Naive thymus-derived CD4-positive, alpha-beta T cell (primary cell): ENCODE results near the gene FAM43A. TPM values are rescaled to one million over a fixed set of nuclear protein-coding genes. Genes with fewer than 3 reads are reported as not detected.

ENCODE experiments used
- ATAC-seq: fragments of 150-1000 bp; cut with Tn5 transposase; 2 replicates; pipeline ENCODE4 v1.10.0; 2021; ENCODE audit warnings: mild to moderate bottlenecking, moderate library complexity
- CTCF ChIA-PET: fragments of 350-600 bp; sonication (Branson Sonifier 250); formaldehyde crosslinking; loops from one replicate; lab custom pipeline; 2021; ENCODE audit warnings: antibody characterized with exemption; lab: Charles Lee
- POLR2A ChIA-PET: fragments of 350-600 bp; sonication (Branson Sonifier 250); formaldehyde crosslinking; loops from one replicate; lab custom pipeline; 2021; ENCODE audit warnings: antibody characterized with exemption, inconsistent platforms; lab: Charles Lee
- DNase-seq, 9 donors: peaks; one replicate each; pipeline versions ENCODE4 v3.0.0 to v3.0.0-alpha.2; 2020 to 2022; ENCODE audit warnings: mixed read lengths in 1 of 9
- H3K27ac ChIP-seq: one replicate; pipeline ENCODE4 v1.7.0; 2013; ENCODE audit warnings: mild to moderate bottlenecking, low read depth, low read length, moderate library complexity
- H3K27me3 ChIP-seq, 2 donors: one replicate each; pipeline ENCODE4 v1.7.0; 2013; ENCODE audit warnings: low read length in 2 of 2, mild to moderate bottlenecking in 2 of 2, moderate library complexity in 2 of 2; ENCODE audit not compliant: control insufficient read depth in 2 of 2, insufficient read depth in 2 of 2
- H3K36me3 ChIP-seq, 3 experiments: 1 replicate in 2 of 3; 2 replicates in 1 of 3; pipeline ENCODE4 v1.7.0; 2013; ENCODE audit warnings: low read length in 3 of 3, mild to moderate bottlenecking in 3 of 3, moderate library complexity in 1 of 3; ENCODE audit not compliant: insufficient read depth in 3 of 3, control insufficient read depth in 2 of 3
- H3K4me1 ChIP-seq, 2 donors: one replicate each; pipeline ENCODE4 v1.7.0; 2013; ENCODE audit warnings: low read length in 2 of 2, mild to moderate bottlenecking in 2 of 2, moderate library complexity in 1 of 2; ENCODE audit not compliant: control insufficient read depth in 2 of 2, insufficient read depth in 2 of 2
- H3K4me3 ChIP-seq: 2 replicates; pipeline ENCODE4 v1.7.0; 2013; ENCODE audit warnings: mild to moderate bottlenecking, low read length
- H3K9me3 ChIP-seq, 3 experiments: 1 replicate in 2 of 3; 2 replicates in 1 of 3; pipeline ENCODE4 v1.7.0; 2013; ENCODE audit warnings: low read length in 3 of 3; ENCODE audit not compliant: control insufficient read depth in 2 of 3
- H3K27ac Mint-ChIP-seq, 9 donors: one replicate each; pipeline ENCODE4 v1.8.0; 2020 to 2022; ENCODE audit warnings: mixed read lengths in 9 of 9, mild to moderate bottlenecking in 8 of 9, moderate library complexity in 5 of 9, inconsistent platforms in 2 of 9
- H3K27me3 Mint-ChIP-seq, 5 donors: one replicate each; pipeline ENCODE4 v1.8.0; 2021 to 2022; ENCODE audit warnings: mixed read lengths in 5 of 5, mild to moderate bottlenecking in 1 of 5
- H3K36me3 Mint-ChIP-seq, 5 donors: one replicate each; pipeline ENCODE4 v1.8.0; 2020 to 2022; ENCODE audit warnings: mixed read lengths in 5 of 5, mild to moderate bottlenecking in 3 of 5, inconsistent platforms in 1 of 5
- H3K4me1 Mint-ChIP-seq, 7 donors: one replicate each; pipeline ENCODE4 v1.8.0; 2020 to 2022; ENCODE audit warnings: mixed read lengths in 7 of 7, mild to moderate bottlenecking in 3 of 7, inconsistent platforms in 1 of 7
- H3K4me3 Mint-ChIP-seq, 10 donors: one replicate each; pipeline ENCODE4 v1.8.0; 2020 to 2022; ENCODE audit warnings: mild to moderate bottlenecking in 10 of 10, mixed read lengths in 10 of 10, moderate library complexity in 6 of 10, inconsistent platforms in 2 of 10
- H3K9me3 Mint-ChIP-seq, 11 donors: one replicate each; pipeline ENCODE4 v1.8.0; 2020 to 2022; ENCODE audit warnings: mixed read lengths in 11 of 11, mild to moderate bottlenecking in 4 of 11, inconsistent platforms in 1 of 11, moderate library complexity in 1 of 11
- intact Hi-C, 2 donors: fragments of 100-400 bp; cut with micrococcal nuclease; formaldehyde crosslinking; loops; one replicate each; pipeline ENCODE4 v1.15.1; 2023
- polyA plus RNA-seq, 2 donors: library from polyadenylated mRNA; unstranded; fragments of 300-500 nt; fragmentation: Illumina TruSeq; gene quantifications; one replicate each; pipeline ENCODE4 v1.2.3, GENCODE V29; 2021
- total RNA-seq, 6 experiments: library from RNA in 5 of 6; stranded (reverse) in 5 of 6; gene quantifications; 1 replicate in 5 of 6; 2 replicates in 1 of 6; pipeline ENCODE4 v1.2.3 and lab custom pipeline; 2021 to 2026

FAM43A gene
- total and polyA plus RNA-seq, 7 experiments from 2014 or later, result 1.3 to 5.2 (median 3.5) TPM

DNA sequence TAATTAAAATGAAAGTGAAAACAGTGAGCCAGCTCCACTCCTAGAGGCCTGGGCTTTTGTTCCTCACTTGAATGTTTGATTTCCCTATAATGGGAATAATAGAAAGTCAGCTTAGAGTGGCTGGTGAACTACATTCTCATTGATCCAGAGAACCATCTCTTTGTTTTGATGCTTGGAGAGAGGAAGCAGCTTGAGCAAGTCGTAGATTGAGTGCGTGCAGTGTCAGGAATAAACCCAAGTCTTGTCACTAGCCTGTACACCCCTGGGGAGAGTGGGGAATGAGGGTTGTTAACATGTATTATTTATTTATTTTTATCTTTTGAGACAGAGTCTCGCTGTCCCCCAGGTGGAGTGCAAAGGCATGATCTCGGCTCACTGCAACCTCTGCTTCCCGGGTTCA is 12.8 kb upstream of the FAM43A start:
- H3K9me3 ChIP-seq, result no peaks in the 10 kb centered on the region
- POLR2A ChIA-PET, result interaction anchor here (0.6 to 6.4 kb wide), 10 partner anchors 9 to 1697 kb away, joined by 3 to 69 read pairs (median 7); partner anchors contain the start of genes FAM43A, PPP1R2 and XXYLT1
- H3K4me1 Mint-ChIP-seq, result peaks cover 16 to 48% (median 36%) of the 10 kb centered on the region in 7 donors
- no peaks in the 10 kb centered on the region for H3K27me3 ChIP-seq
- ATAC-seq (no peak), DNase-seq (no peak)
- H3K27ac Mint-ChIP-seq, result peak overlapping the region; percentile 63 to 99 (median 97)
- peak overlapping the region; percentile 90 for H3K27ac ChIP-seq
- H3K4me3 Mint-ChIP-seq, result peak overlapping the region; percentile 95 to 100 (median 98)
- CTCF ChIA-PET, result interaction anchor here (0.6 to 5.1 kb wide), 6 partner anchors 10 to 1252 kb away, joined by 3 to 50 read pairs (median 6); no protein-coding TSS in a partner anchor
- no peaks in the 10 kb centered on the region for H3K27me3 Mint-ChIP-seq
- H3K9me3 Mint-ChIP-seq, result no peaks in the 10 kb centered on the region
- peak overlapping the region; percentile 96 for H3K4me3 ChIP-seq
- H3K4me1 ChIP-seq, result peaks cover 11 to 19% of the 10 kb centered on the region in 2 donors
- intact Hi-C loops, result loop anchor here (1.0 to 5.0 kb wide), 17 partner anchors 12 to 1234 kb away; partner anchors contain the start of genes ACAP2 (in 2 of the 2), PPP1R2 (in 2 of the 2), ATP13A3 (in 1 of the 2) and FAM43A (in 1 of the 2)
- H3K36me3 ChIP-seq, result peaks cover 0 to 19% (median 5%) of the 10 kb centered on the region in 3 experiments
- peaks cover 0 to 18% (median 6%) of the 10 kb centered on the region in 5 donors for H3K36me3 Mint-ChIP-seq

DNA sequence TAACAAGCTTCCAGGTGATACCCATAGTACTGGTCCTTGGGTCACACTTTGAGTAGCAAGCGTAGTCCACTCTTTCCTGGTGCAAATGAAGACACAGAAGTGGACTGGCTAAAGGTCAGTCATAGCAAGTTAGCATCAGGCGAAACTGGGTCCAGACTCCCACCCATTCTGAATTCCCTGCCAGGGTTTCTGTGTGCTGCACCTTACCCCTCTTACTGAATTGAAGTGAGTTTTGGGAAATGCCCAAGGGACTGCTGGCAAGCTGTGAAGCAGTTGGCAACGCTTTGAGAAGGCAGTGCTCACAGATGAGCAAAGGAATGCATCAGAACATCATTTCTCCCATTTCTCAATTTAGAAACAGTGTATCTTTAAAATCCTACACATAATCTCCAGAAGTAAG is 11.9 kb upstream of the FAM43A start:
- intact Hi-C loops, result loop anchor here (2.0 to 5.0 kb wide), 7 partner anchors 13 to 1234 kb away; partner anchors contain the start of genes PPP1R2 (in 2 of the 2), ACAP2 (in 1 of the 2), ATP13A3 (in 1 of the 2) and TNK2 (in 1 of the 2)
- DNase-seq, result no peak
- H3K9me3 ChIP-seq, result no peaks in the 10 kb centered on the region
- H3K36me3 Mint-ChIP-seq, result peaks cover 0 to 11% (median under 1%) of the 10 kb centered on the region in 5 donors
- peak overlapping the region in 6 of 10 donors; percentile 14 to 99 (median 40) for H3K4me3 Mint-ChIP-seq
- H3K27ac Mint-ChIP-seq, result peak overlapping the region in 1 of 9 donors; percentile 28
- no peak for ATAC-seq
- ChIA-PET CTCF (interaction anchor here (0.6 to 5.1 kb wide), 5 partner anchors 9 to 1252 kb away, joined by 3 to 50 read pairs (median 4); no protein-coding TSS in a partner anchor), POLR2A (interaction anchor here (0.9 to 2.9 kb wide), 3 partner anchors 9 to 90 kb away, joined by 3 to 13 read pairs (median 8); no protein-coding TSS in a partner anchor)
- no peaks in the 10 kb centered on the region for H3K9me3 Mint-ChIP-seq
- H3K27me3 Mint-ChIP-seq, result no peaks in the 10 kb centered on the region
- H3K4me1 ChIP-seq, result peaks cover 11 to 19% of the 10 kb centered on the region in 2 donors
- H3K27ac ChIP-seq, result no peak overlapping the region
- H3K4me1 Mint-ChIP-seq, result peaks cover 7 to 42% (median 36%) of the 10 kb centered on the region in 7 donors
- no peak overlapping the region for H3K4me3 ChIP-seq
- no peaks in the 10 kb centered on the region for H3K27me3 ChIP-seq
- peaks cover 0 to 14% (median 3%) of the 10 kb centered on the region in 3 experiments for H3K36me3 ChIP-seq

DNA sequence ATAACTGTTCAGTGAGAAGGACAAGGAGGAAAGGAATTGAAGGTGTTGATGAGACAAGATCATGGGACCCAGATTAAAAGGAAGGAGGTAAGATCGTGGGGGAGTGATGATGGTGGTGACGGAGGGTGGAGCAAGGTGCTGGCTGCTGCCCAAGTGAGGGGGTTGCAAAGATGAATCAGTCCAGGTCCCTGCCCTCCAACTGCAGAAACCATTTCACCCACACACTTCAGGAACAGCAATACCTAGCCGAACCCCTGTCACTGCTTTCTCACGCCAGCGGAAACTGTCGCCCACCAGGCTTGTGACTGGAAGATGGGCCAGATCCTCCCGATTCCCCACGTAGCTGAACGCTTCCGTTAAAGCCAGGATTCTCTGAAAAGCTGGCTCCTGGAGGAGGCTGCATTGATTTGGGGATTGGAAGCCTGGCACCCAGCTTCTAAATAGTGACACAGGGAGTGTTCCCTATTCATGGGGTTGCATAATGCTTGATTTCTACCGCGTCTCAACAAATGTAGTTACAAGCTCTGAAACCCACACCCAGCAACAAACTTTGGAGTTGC is 10.5 kb upstream of the FAM43A start:
- H3K9me3 Mint-ChIP-seq, result no peaks in the 10 kb centered on the region

DNA sequence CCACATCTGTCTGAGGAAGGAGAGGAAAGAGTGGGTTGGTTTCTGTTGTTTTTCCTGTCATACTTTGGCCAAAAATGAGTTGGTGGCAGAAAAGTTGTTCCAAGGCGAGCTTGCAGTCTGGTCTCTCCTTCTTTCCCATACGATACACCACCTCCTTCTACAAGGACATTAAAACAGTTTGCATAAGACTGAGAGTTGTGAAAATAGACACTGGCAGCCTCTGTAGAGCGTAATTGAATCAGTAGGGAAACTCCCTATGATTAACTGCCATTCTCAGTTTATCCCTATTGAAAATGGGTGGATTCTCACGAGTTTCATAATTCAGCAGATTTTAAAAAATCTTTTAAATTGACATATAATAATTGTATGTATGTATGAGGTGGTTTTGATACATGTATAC is 10.0 kb upstream of the FAM43A start:
- Mint-ChIP-seq H3K36me3 (peaks cover 0 to 3% (median 0%) of the 10 kb centered on the region in 5 donors), H3K4me3 (peak overlapping the region in 1 of 10 donors; percentile 58), H3K27ac (no peak overlapping the region), H3K9me3 (no peaks in the 10 kb centered on the region), H3K4me1 (peaks cover 6 to 23% (median 19%) of the 10 kb centered on the region in 7 donors), H3K27me3 (peaks cover 0 to 2% (median 0%) of the 10 kb centered on the region in 5 donors)
- H3K27me3 ChIP-seq, result no peaks in the 10 kb centered on the region
- no peak for ATAC-seq
- DNase-seq, result no peak
- CTCF ChIA-PET, result no interaction called here
- POLR2A ChIA-PET, result interaction anchor here (1.1 kb wide), 1 partner anchor 10 kb away, joined by 4 read pairs; no protein-coding TSS in a partner anchor
- H3K27ac ChIP-seq, result no peak overlapping the region
- peaks cover 0 to 5% (median 0%) of the 10 kb centered on the region in 3 experiments for H3K36me3 ChIP-seq
- H3K4me1 ChIP-seq, result peaks cover 8 to 13% of the 10 kb centered on the region in 2 donors
- intact Hi-C loops, result no loop called here
- H3K4me3 ChIP-seq, result no peak overlapping the region
- H3K9me3 ChIP-seq, result no peaks in the 10 kb centered on the region

More for the DNA sequence above, 10.5 kb upstream of the FAM43A start:
- ATAC-seq (no peak), DNase-seq (peak in 1 of 9 donors; percentile 57)
- intact Hi-C loops, result no loop called here
- H3K9me3 ChIP-seq, result no peaks in the 10 kb centered on the region
- Mint-ChIP-seq H3K27me3 (peaks cover 0 to 2% (median 0%) of the 10 kb centered on the region in 5 donors), H3K4me1 (peaks cover 6 to 28% (median 24%) of the 10 kb centered on the region in 7 donors), H3K27ac (peak overlapping the region in 1 of 9 donors; percentile 3), H3K4me3 (peak overlapping the region in 3 of 10 donors; percentile 58 to 69 (median 69)), H3K36me3 (peaks cover 0 to 3% (median 0%) of the 10 kb centered on the region in 5 donors)
- ChIA-PET CTCF (interaction anchor here (2.0 kb wide), 1 partner anchor 13 kb away, joined by 6 read pairs; no protein-coding TSS in a partner anchor), POLR2A (interaction anchor here (0.7 to 1.1 kb wide), 4 partner anchors 10 to 476 kb away, joined by 3 to 6 read pairs (median 4); no protein-coding TSS in a partner anchor)
- no peak overlapping the region for H3K4me3 ChIP-seq
- H3K36me3 ChIP-seq, result peaks cover 0 to 5% (median 0%) of the 10 kb centered on the region in 3 experiments
- H3K4me1 ChIP-seq, result peaks cover 11 to 19% of the 10 kb centered on the region in 2 donors
- no peaks in the 10 kb centered on the region for H3K27me3 ChIP-seq
- no peak overlapping the region for H3K27ac ChIP-seq

DNA sequence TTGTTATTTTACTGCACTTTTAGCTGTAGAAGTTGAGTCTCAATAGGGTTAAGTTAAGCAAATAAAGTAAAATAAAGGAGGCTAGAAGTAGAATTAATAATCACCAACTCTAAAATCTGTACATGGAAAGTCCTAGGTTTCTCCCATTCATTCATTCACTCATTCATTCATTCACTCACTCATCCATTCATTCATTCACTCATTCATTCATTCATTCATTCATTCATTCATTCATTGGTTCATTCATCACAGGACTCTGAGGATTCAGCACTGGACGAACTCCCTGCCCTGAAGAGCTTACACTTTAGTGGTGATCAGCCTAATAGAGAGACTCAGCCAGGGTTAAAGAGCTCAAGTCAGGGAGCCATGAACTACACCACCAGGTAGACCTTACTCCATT is 9.2 kb upstream of the FAM43A start:
- Histone ChIP-seq H3K4me3 (no peak overlapping the region), H3K27me3 (no peaks in the 10 kb centered on the region), H3K9me3 (no peaks in the 10 kb centered on the region), H3K27ac (no peak overlapping the region), H3K36me3 (peaks cover 0 to 5% (median 0%) of the 10 kb centered on the region in 3 experiments), H3K4me1 (peaks cover under 1 to 6% of the 10 kb centered on the region in 2 donors)
- no peak for DNase-seq
- no peak for ATAC-seq
- Mint-ChIP-seq H3K36me3 (no peaks in the 10 kb centered on the region), H3K4me1 (peaks cover 1 to 18% (median 13%) of the 10 kb centered on the region in 7 donors), H3K9me3 (no peaks in the 10 kb centered on the region), H3K4me3 (no peak overlapping the region), H3K27ac (no peak overlapping the region), H3K27me3 (peaks cover 0 to 2% (median 0%) of the 10 kb centered on the region in 5 donors)
- CTCF ChIA-PET, result interaction anchor here (0.7 kb wide), 1 partner anchor 15 kb away, joined by 3 read pairs; no protein-coding TSS in a partner anchor
- POLR2A ChIA-PET, result interaction anchor here (0.6 to 0.7 kb wide), 2 partner anchors 11 to 655 kb away, joined by 3 read pairs; no protein-coding TSS in a partner anchor
- intact Hi-C loops, result no loop called here

DNA sequence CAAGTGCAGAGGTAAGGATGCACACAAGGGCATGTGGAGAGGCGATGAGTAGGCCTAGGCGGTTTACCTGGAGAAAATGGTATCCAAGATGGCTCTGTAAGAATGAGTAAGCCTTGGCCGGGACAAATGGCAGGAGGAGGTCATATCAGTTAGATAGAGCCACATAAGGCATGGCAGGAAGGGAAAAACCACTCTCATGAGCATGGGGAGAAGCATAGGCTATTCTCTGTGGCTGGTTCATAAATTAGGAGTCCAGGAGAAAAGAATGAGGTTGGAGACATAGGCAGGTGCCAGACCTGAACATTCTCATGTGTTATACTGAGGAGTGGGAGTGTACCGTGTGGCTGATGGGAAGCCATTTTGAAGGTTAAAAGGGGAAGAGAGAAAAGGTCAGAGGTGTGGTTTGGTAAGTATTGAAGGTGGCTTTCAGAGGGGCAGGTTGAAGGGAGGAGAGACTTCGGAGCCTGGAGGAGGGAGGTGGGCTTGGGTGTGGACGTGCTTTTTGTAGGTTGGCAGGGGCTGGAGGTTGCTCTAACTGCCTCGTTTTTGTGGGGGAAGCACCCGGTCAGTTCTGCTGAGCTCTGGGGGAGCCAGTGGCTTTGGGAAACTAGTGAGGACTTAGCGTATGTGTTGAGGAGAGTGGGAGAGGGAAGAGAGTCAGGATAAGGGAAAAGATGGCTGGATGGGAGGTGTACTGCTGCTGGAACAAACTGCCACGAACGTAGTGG is 4.6 kb upstream of the FAM43A start:
- H3K9me3 ChIP-seq, result no peaks in the 10 kb centered on the region
- peaks cover 0 to 33% (median 21%) of the 10 kb centered on the region in 7 donors for H3K4me1 Mint-ChIP-seq

More for the DNA sequence above, 4.6 kb upstream of the FAM43A start:
- Histone ChIP-seq H3K36me3 (no peaks in the 10 kb centered on the region), H3K27ac (no peak overlapping the region), H3K4me1 (peaks cover 5 to 14% of the 10 kb centered on the region in 2 donors), H3K4me3 (no peak overlapping the region), H3K27me3 (no peaks in the 10 kb centered on the region)
- ChIA-PET POLR2A (interaction anchor here (1.8 kb wide), 1 partner anchor 8 kb away, joined by 13 read pairs; the partner anchor contains the start of gene LSG1), CTCF (interaction anchor here (0.6 to 3.2 kb wide), 4 partner anchors 9 to 578 kb away, joined by 4 to 53 read pairs (median 27); partner anchors contain the start of gene LSG1)
- Mint-ChIP-seq H3K9me3 (no peaks in the 10 kb centered on the region), H3K4me3 (no peak overlapping the region), H3K27me3 (peaks cover 0 to 28% (median 0%) of the 10 kb centered on the region in 5 donors), H3K27ac (no peak overlapping the region), H3K36me3 (no peaks in the 10 kb centered on the region)
- intact Hi-C loops, result no loop called here
- ATAC-seq (no peak), DNase-seq (no peak)
